DMS153 (cell line): Measurements from ENCODE around the gene SH3D19.
A peak's percentile ranks its signal among the peaks of the same experiment; 100 is the strongest.
"Not testable (repeated sequence)": the region's sequence is repeated elsewhere in the genome, so short reads cannot be mapped to it uniquely, and the experiment has no call there.

Experiments used
- DNase-seq: peaks from one replicate; lab custom pipeline; 2025; lab: John Stamatoyannopoulos, UW

The SH3D19 gene

GRCh38 chr4:151267822-151268535 lies 57.4 kb downstream of the SH3D19 start:
- DNase-seq: no peak

DNA sequence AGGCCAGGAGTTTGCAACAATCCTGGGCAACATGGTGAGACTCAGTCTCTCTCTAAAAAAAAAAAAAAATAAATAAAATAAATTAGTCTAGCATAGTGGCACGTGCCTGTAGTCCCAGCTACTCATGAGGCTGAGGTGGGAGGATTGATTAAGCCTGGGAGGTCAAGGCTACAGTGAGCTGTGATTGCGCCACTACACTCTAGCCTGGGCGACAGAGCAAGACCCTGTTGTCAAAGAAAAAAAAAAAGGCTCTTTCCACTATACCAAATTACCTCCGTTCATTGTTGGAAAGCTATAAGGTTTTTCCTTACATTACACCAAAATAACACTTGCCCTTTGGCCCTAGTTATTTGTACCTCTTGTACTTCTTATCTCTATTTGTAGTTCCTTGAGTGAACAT lies 58.3 kb downstream of the SH3D19 start:
- DNase-seq: no peak

- DNase-seq: no peak
Measured at GRCh38 chr4:151266497-151266896, 58.9 kb downstream of the SH3D19 start.

DNA sequence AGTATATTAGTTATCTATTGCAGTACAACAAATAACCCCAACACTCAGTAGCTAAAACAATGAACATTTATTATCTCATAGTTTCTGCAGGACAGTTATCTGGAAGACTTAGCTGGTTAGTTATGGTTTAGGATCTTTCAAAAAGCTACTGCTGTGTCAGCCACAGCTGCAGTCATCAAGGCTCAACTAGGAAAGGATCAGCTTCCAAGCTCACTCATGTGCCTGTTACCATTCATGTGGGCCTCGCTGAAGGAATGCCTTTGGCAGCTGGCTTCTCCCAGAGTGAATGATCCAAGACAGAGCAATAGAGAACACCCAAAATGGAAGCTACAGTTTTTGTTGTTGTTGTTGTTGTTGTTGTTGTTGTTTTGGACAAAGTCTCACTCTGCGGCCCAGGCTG lies 62.0 kb downstream of the SH3D19 start:
- DNase-seq: no peak

DNA sequence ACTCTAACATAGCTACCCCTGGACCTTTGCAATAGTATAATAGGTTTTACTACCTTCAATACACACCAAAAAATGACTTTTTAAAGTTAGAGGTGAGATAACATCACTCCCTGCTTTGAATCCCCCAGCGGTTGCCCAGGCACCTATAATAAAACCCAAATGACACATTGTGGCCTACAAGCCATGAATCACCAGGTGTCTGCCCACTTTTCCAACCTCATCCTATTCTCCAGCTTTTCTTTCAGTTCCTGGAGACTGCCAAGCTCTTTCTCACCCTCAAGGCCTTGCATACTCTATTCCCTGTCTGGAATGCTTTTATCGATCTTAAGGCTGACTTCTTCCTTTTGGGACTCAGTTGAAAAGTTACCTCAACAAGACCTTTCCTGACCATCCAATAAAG lies 64.9 kb downstream of the SH3D19 start:
- DNase-seq: no peak

- DNase-seq: no peak
Measured at GRCh38 chr4:151259752-151260151, 65.7 kb downstream of the SH3D19 start.

GRCh38 chr4:151257704-151258103 lies 67.7 kb downstream of the SH3D19 start:
- DNase-seq: no peak

GRCh38 chr4:151256134-151256533 lies 69.3 kb downstream of the SH3D19 start:
- DNase-seq: no peak

DNA sequence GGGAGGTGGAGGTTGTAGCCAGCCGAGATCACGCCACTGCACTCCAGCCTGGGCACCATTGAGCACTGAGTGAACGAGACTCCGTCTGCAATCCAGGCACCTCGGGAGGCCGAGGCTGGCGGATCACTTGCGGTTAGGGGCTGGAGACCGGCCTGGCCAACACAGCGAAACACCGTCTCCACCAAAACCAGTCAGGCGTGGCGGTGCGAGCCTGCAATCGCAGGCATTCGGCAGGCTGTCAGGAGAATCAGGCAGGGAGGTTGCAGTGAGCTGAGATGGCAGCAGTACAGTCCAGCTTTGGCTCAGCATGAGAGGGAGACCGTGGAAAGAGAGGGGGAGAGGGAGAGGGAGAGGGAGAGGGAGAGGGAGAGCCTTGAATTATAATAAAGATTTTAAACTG lies 69.7 kb downstream of the SH3D19 start:
- DNase-seq: not testable (repeated sequence)

DNA sequence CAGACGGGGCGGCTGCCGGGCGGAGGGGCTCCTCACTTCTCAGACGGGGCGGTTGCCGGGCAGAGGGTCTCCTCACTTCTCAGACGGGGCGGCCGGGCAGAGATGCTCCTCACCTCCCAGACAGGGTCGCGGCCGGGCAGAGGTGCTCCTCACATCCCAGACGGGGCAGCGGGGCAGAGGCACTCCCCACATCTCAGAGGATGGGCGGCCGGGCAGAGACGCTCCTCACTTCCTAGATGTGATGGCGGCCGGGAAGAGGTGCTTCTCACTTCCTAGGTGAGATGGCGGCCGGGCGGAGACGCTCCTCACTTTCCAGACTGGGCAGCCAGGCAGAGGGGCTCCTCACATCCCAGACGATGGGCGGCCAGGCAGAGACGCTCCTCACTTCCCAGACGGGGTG lies 70.2 kb downstream of the SH3D19 start:
- DNase-seq: not testable (repeated sequence)

DNA sequence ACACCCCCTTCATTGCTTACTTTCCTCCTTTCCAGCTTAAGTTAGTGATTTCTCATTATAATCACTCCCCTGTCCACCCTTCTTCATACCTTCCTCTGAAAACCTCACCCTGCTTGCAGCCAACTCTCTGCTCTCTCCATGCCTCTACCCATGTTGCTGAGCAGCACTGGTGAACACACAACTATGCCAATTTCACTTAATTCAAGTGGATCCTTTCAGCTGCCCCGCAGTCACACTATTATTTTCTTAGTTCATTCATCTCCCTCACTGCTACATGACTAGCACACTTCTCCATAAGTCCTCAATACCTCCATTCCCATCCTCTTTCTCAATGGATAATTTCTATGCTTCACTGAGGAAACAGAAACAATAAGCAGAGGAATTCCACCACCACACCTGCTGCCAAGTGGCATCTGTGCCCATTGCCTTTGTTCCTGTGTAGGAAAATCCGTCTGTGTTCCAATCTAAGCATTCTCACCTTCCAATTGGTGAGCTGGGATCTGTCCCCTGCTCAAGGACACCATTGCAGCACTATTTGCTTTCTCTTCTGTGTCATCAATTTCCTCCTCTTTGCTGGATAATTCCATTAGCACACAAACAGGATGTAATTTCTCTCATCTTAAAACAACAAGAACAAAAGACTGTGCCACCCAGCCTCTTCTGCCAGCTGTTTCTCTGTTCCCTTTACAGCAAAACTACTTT lies 73.7 kb downstream of the SH3D19 start:
- peak; percentile 79 for DNase-seq

- no peak for DNase-seq
Measured at GRCh38 chr4:151250706-151251105, 74.7 kb downstream of the SH3D19 start.

GRCh38 chr4:151248519-151248918 lies 76.9 kb downstream of the SH3D19 start:
- no peak for DNase-seq

- DNase-seq: no peak
Measured at GRCh38 chr4:151247395-151247794, 78.0 kb downstream of the SH3D19 start.

GRCh38 chr4:151246742-151247141 lies 78.7 kb downstream of the SH3D19 start:
- DNase-seq: no peak

GRCh38 chr4:151242305-151242704 lies 83.1 kb downstream of the SH3D19 start:
- no peak for DNase-seq

DNA sequence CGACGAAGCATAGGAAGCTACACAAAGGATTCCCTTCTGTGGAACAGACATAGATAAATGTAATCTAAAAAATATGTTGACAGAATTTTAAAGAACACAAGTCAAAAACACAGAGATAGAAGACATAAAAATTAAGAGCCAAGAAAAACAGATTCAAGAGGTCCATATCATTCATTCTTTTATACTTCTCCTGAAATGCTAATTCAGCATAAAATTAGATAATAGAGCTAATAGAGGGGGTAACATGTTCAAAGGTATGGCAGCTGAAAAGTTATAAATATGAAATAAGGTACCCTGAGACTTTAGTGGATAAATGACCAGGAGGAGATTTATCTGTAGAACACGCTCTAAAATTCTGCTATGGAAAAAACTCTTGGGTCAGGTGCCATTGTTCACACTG lies 85.8 kb downstream of the SH3D19 start:
- no peak for DNase-seq

- no peak for DNase-seq
Measured at GRCh38 chr4:151238477-151238876, 86.9 kb downstream of the SH3D19 start.

- no peak for DNase-seq
Measured at GRCh38 chr4:151236036-151236435, 89.4 kb downstream of the SH3D19 start.

DNA sequence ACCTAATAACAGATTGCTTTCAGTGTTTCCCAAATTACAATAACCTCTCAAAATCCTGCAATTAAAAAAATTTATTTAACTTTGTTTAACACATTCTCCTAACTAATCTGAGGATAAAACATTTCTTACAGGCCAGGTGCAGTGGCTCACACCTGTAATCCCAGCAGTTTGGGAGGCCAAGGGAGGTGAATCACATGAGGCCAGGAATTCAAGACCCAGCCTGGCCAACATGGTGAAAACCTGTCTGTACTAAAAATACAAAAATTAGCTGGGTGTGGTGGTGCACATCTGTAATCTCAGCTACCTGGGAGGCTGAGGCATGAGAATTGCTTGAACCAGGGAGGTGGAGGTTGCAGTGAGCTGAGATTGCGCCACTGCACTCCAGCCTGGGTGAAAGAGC lies 90.0 kb downstream of the SH3D19 start:
- DNase-seq: not testable (repeated sequence)

GRCh38 chr4:151233600-151233999 lies 91.8 kb downstream of the SH3D19 start:
- no peak for DNase-seq

DNA sequence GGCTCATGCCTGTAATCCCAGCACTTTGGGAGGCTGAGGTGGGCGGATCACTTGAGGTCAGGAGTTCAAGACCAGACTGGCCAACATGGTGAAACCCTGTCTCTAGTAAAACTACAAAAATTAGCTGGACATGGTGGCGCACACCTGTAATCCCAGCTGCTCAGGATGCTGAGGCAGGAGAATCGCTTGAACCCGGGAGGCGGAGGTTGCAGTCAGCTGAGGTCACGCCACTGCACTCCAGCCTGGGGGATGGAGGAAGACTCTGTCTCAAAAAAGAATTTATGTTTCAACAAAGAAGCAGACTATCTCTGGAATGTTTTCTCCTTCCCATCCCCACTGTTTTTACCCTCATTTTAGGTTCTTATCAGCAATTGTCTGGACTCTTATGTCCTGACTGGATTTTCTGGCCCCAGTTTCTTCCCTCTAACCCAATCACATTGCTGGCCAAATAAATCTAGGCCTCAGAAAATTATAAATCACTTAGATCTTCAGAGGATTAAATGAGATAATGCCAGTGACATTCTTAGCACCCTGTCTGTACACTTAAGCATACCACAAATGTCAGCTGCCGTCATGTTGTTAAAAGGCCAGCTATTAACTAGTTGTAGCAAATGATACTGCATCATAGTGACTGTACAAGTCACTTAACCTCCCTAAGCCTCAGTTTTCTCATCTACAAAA lies 93.3 kb downstream of the SH3D19 start:
- DNase-seq: no peak
